HepG2 (cell line): Measurements from ENCODE around the gene SLC17A9. TPM values are rescaled to one million over a fixed set of nuclear protein-coding genes. Genes with fewer than 3 reads are reported as not detected.

Experiments used
- ATAC-seq: fragments of 200-7000 bp; cut with Tn5 transposase; 3 replicates; pipeline ENCODE4 v1.9.1; 2020; ENCODE audit warnings: mild to moderate bottlenecking, moderate library complexity
- BruUV-seq: library from RNA; stranded (reverse); fragments of 400-500 nt; replicated peaks from 2 replicates; lab custom pipeline; 2021; lab: Mats Ljungman, UMichigan
- CTCF ChIA-PET: fragments of 300-600 bp; formaldehyde crosslinking; extraction: SDS; loops from one replicate; lab custom pipeline; 2021; ENCODE audit warnings: low total read pairs, inconsistent platforms, low intra/inter-chr PET ratio; lab: Yijun Ruan, JAX
- POLR2A ChIA-PET: fragments of 350-600 bp; sonication (Branson Sonifier 250); formaldehyde crosslinking; loops from one replicate; lab custom pipeline; 2020; ENCODE audit warnings: antibody characterized with exemption, inconsistent platforms; lab: Yijun Ruan, JAX
- DNase-seq: peaks from one replicate; pipeline ENCODE4 v3.0.0-alpha.2; 2015; ENCODE audit warnings: low spot score
- FAIRE-seq: peaks from 3 replicates; lab custom pipeline; 2011; peaks lifted over from hg19 to GRCh38; lab: Jason Lieb, UNC
- H2AFZ ChIP-seq: one replicate; pipeline ENCODE4 v1.6.1; 2011; ENCODE audit warnings: low read length, inconsistent platforms
- H3K27ac ChIP-seq: fragments of 300-600 bp; 3 replicates; pipeline ENCODE4 v1.8.0; 2011; ENCODE audit warnings: mixed run types, mild to moderate bottlenecking, mixed read lengths, low read length, inconsistent platforms; ENCODE audit not compliant: insufficient read depth; ENCODE audit errors: extremely low read length
- H3K27me3 ChIP-seq, 2 experiments: fragments of 200-600 bp in 1 of 2; 2 replicates in 1 of 2; 3 replicates in 1 of 2; pipeline versions ENCODE4 v1.6.0 to v1.8.0; 2011; ENCODE audit warnings: low read length in 2 of 2, mild to moderate bottlenecking in 2 of 2, moderate library complexity in 2 of 2, inconsistent platforms in 1 of 2; ENCODE audit not compliant: insufficient read depth in 2 of 2, control insufficient read depth in 1 of 2
- H3K36me3 ChIP-seq, 2 experiments: fragments of 200-600 bp in 1 of 2; replicated peaks in 1 of 2; 2 replicates in 1 of 2; 3 replicates in 1 of 2; pipeline versions ENCODE4 v1.5.1 to v1.8.0; 2011; ENCODE audit warnings: low read length in 2 of 2, inconsistent platforms in 1 of 2; ENCODE audit not compliant: insufficient read depth in 2 of 2, control insufficient read depth in 1 of 2
- H3K4me1 ChIP-seq: 2 replicates; pipeline ENCODE4 v1.5.1; 2012; ENCODE audit warnings: low read length, inconsistent platforms; ENCODE audit not compliant: insufficient read depth
- H3K4me2 ChIP-seq: 2 replicates; pipeline ENCODE4 v1.6.0; 2011; ENCODE audit warnings: low read depth, low read length, inconsistent platforms
- H3K4me3 ChIP-seq, 3 experiments: fragments of 200-600 bp in 1 of 3; sonication (generic), shearing (Covaris generic) in 1 of 3; replicated peaks in 1 of 3; 2 replicates each; pipeline ENCODE4 v1.5.1; 2011 to 2016; ENCODE audit warnings: low read length in 3 of 3, inconsistent platforms in 2 of 3, low read depth in 2 of 3, mild to moderate bottlenecking in 2 of 3, control low read depth in 1 of 3, mixed read lengths in 1 of 3; ENCODE audit not compliant: insufficient read depth in 1 of 3
- H3K79me2 ChIP-seq: one replicate; pipeline ENCODE4 v1.6.1; 2011; ENCODE audit warnings: low read length, inconsistent platforms; ENCODE audit not compliant: insufficient read depth
- H3K9ac ChIP-seq: 2 replicates; pipeline ENCODE4 v1.6.0; 2011; ENCODE audit warnings: mild to moderate bottlenecking, low read depth, low read length, inconsistent platforms; ENCODE audit not compliant: insufficient read depth
- H3K9me3 ChIP-seq: 2 replicates; pipeline ENCODE4 v1.5.1; 2012; ENCODE audit warnings: mild to moderate bottlenecking, low read length
- H4K20me1 ChIP-seq: 2 replicates; pipeline ENCODE4 v1.6.0; 2011; ENCODE audit warnings: inconsistent platforms, mild to moderate bottlenecking, low read length, moderate library complexity; ENCODE audit not compliant: insufficient read depth
- ATF4 ChIP-seq, 2 experiments: fragments of 450-650 bp in 1 of 2; sonication (generic) in 1 of 2; formaldehyde crosslinking; IDR thresholded peaks; 2 replicates each; pipeline versions ENCODE4 v1.5.0 to v1.8.0; 2020 to 2022; ENCODE audit warnings: mild to moderate bottlenecking in 1 of 2, missing genetic modification reagents in 1 of 2
- CCDC6 ChIP-seq: sonication (generic); formaldehyde crosslinking; IDR thresholded peaks from 2 replicates; pipeline ENCODE4 v1.8.1; 2022; ENCODE audit warnings: mild to moderate bottlenecking, missing genetic modification reagents, moderate library complexity
- FOXC1 ChIP-seq: sonication (generic); formaldehyde crosslinking; IDR thresholded peaks from 2 replicates; pipeline ENCODE4 v1.8.0; 2022; ENCODE audit warnings: mild to moderate bottlenecking, missing genetic modification reagents, borderline replicate concordance
- FOXP4 ChIP-seq: sonication (generic); formaldehyde crosslinking; IDR thresholded peaks from 2 replicates; pipeline ENCODE4 v1.4.0; 2020; ENCODE audit warnings: missing genetic modification reagents
- HNF1A ChIP-seq, 2 experiments: sonication (generic) in 1 of 2; formaldehyde crosslinking in 1 of 2; IDR thresholded peaks; 2 replicates each; pipeline versions ENCODE4 v1.4.0 to v1.6.1; 2016 to 2020; ENCODE audit warnings: borderline replicate concordance in 1 of 2, low read depth in 1 of 2, mild to moderate bottlenecking in 1 of 2, missing genetic modification reagents in 1 of 2
- KLF9 ChIP-seq: IDR thresholded peaks from 2 replicates; pipeline ENCODE4 v1.6.1; 2016; ENCODE audit warnings: low read depth
- SMAD3 ChIP-seq: sonication (generic); formaldehyde crosslinking; IDR thresholded peaks from 2 replicates; pipeline ENCODE4 v1.4.0; 2020; ENCODE audit warnings: missing genetic modification reagents
- TBX2 ChIP-seq: sonication (generic); formaldehyde crosslinking; IDR thresholded peaks from 2 replicates; pipeline ENCODE4 v1.5.0; 2020; ENCODE audit warnings: missing genetic modification reagents, mild to moderate bottlenecking, borderline replicate concordance
- ZBTB25 ChIP-seq: IDR thresholded peaks from 2 replicates; pipeline ENCODE4 v1.6.1; 2018; ENCODE audit warnings: missing genetic modification reagents
- ZBTB3 ChIP-seq: sonication (generic); formaldehyde crosslinking; IDR thresholded peaks from 2 replicates; pipeline ENCODE4 v1.4.0; 2020; ENCODE audit warnings: low read depth, mild to moderate bottlenecking, moderate library complexity, missing genetic modification reagents, borderline replicate concordance
- ZKSCAN8 ChIP-seq: IDR thresholded peaks from 2 replicates; pipeline ENCODE4 v1.6.1; 2016; ENCODE audit warnings: borderline replicate concordance, missing genetic modification reagents, missing compliant biosample characterization
- WGBS: methylation state at CpG from one replicate; pipeline ENCODE4 v1.1.6; 2017; ENCODE audit warnings: low lambda C conversion rate; 5-methylcytosine and 5-hydroxymethylcytosine counted together
- in situ Hi-C: cut with HindIII; loops from 2 replicates; pipeline ENCODE4 v1.10.0; 2017; ENCODE audit warnings: low pct_unique_long_range_greater_than_20kb; ENCODE audit not compliant: extremely low pct_ligation_motif_present
- intact Hi-C: fragments of 100-400 bp; cut with micrococcal nuclease; formaldehyde crosslinking; loops from one replicate; pipeline ENCODE4 v1.10.0; 2022; ENCODE audit not compliant: unreplicated experiment
- polyA plus RNA-seq, 8 experiments: library from polyadenylated mRNA; depleted of rRNA in 3 of 8; stranded (reverse) in 7 of 8; unstranded in 1 of 8; fragments of >200 nt; fragmentation: Illumina TruSeq in 4 of 8; extraction: Trizol in 4 of 8; gene quantifications; 2 replicates each; pipeline versions ENCODE4 v1.2.1 to v1.2.3, GENCODE V29; 2011 to 2016; ENCODE audit warnings: low read depth in 4 of 8, missing spikeins in 1 of 8, mixed read lengths in 1 of 8; ENCODE audit not compliant: insufficient read depth in 1 of 8
- total RNA-seq, 5 experiments: library from RNA; depleted of rRNA; stranded (reverse); fragments of >200 nt; fragmentation: Illumina TruSeq; extraction: Trizol; gene quantifications; 2 replicates each; pipeline ENCODE4 v1.2.3, GENCODE V29; 2016; ENCODE audit warnings: low read depth in 1 of 5

Gene SLC17A9
- total and polyA plus RNA-seq, 2 of the 13 experiments (the other 11 are each of a cell fraction or from before 2014, with no cell fraction given), result 110 to 191 TPM

- TF ChIP-seq ZKSCAN8 (CRISPR knock-in tag) (0 out of 2 replicates have a peak, but pooled peaks have one; percentile 9), TBX2 (CRISPR knock-in tag) (0 out of 2 replicates have a peak, but pooled peaks have one; percentile 8), KLF9 (CRISPR knock-in tag) (no peak)
These were observed 27.9 kb upstream of the SLC17A9 start (continued) for GRCh38 chr20:62924442-62925075.

GRCh38 chr20:62925076-62925419, 27.5 kb upstream of the SLC17A9 start:
- H3K36me3 ChIP-seq, result peaks cover 1 to 15% of the 10 kb centered on the region in 2 experiments; a peak in 2 of 5 replicates
- H3K4me3 ChIP-seq, result peak overlapping the region; percentile 87 to 99 (median 97)
- CTCF ChIA-PET, result interaction anchor here (2.0 kb wide), 1 partner anchor 25 kb away, joined by 6 read pairs; no protein-coding TSS in a partner anchor
- intact Hi-C loops (loop anchor here (2.0 kb wide), 1 partner anchor 30 kb away; no protein-coding TSS in a partner anchor), in situ Hi-C loops (no loop called here)
- peaks cover 0 to 5% of the 10 kb centered on the region in 2 experiments; a peak in 1 of 5 replicates for H3K27me3 ChIP-seq
- WGBS, result 0% methylated on average over 4 of the region's 4 CpGs
- FAIRE-seq (no peak), DNase-seq (no peak), ATAC-seq (no peak)
- peak overlapping the region; percentile 89 for H3K4me2 ChIP-seq
- H3K79me2 ChIP-seq, result peaks cover 99% of the 10 kb centered on the region
- H3K9me3 ChIP-seq, result no peaks in the 10 kb centered on the region
- no TSS peak for BruUV-seq
- H3K4me1 ChIP-seq, result peaks cover 63% of the 10 kb centered on the region
- no peak overlapping the region for H2AFZ ChIP-seq
- peaks cover 64% of the 10 kb centered on the region for H4K20me1 ChIP-seq
- peak overlapping the region; percentile 98 for H3K9ac ChIP-seq
- H3K27ac ChIP-seq, result peak overlapping the region; percentile 90
- POLR2A ChIA-PET, result interaction anchor here (1.3 to 6.4 kb wide), 8 partner anchors 8 to 51 kb away, joined by 3 to 118 read pairs (median 10); partner anchors contain the start of genes GID8 and SLC17A9
- TF ChIP-seq SMAD3 (CRISPR knock-in tag), result peak; percentile 1; the same call in 1 of the 2 replicates
- TF ChIP-seq CCDC6 (CRISPR knock-in tag), result 0 out of 2 replicates have a peak, but pooled peaks have one; percentile 41
- TF ChIP-seq HNF1A (IDR thresholded peaks at IDR 0.05; ENCODE audit: low read depth), result no peak
- TF ChIP-seq HNF1A (CRISPR knock-in tag; IDR thresholded peaks at IDR 0.05; ENCODE audit: borderline replicate concordance), result no peak
- no peak for TF ChIP-seq FOXC1 (CRISPR knock-in tag)
- TF ChIP-seq ZBTB3 (CRISPR knock-in tag), result peak; percentile 61
- TF ChIP-seq ZBTB25 (CRISPR knock-in tag), result no peak
- 0 out of 4 replicates have a peak, but pooled peaks of 1 of the 2 experiments have one; percentile 39 for TF ChIP-seq ATF4 (CRISPR knock-in tag; IDR thresholded peaks at IDR 0.05)
- 0 out of 2 replicates have a peak, but pooled peaks have one; percentile 10 for TF ChIP-seq FOXP4 (CRISPR knock-in tag)
